Tibial nerve (tissue), 4 donors: ENCODE measurements around the gene KRT77. TPM values are rescaled to one million over a fixed set of nuclear protein-coding genes. Genes with fewer than 3 reads are reported as not detected.

Source experiments
- DNase-seq, 2 donors: peaks; one replicate each; pipeline ENCODE4 v3.0.0-alpha.2; 2019; ENCODE audit warnings: low spot score in 2 of 2
- H3K27ac ChIP-seq, 4 donors: fragments of 200-600 bp; sonication (generic) in 3 of 4; one replicate each; pipeline ENCODE4 v1.5.1; 2017 to 2019; ENCODE audit warnings: mild to moderate bottlenecking in 1 of 4
- H3K27me3 ChIP-seq, 2 donors: fragments of 200-600 bp; sonication (generic) in 1 of 2; one replicate each; pipeline versions ENCODE4 v1.5.1 to v1.6.0; 2017 to 2019
- H3K36me3 ChIP-seq, 3 donors: fragments of 200-600 bp; sonication (generic); one replicate each; pipeline ENCODE4 v1.5.1; 2018 to 2019
- H3K4me1 ChIP-seq, 4 donors: fragments of 200-600 bp; sonication (generic) in 3 of 4; one replicate each; pipeline ENCODE4 v1.5.1; 2017 to 2019
- H3K4me3 ChIP-seq, 4 donors: fragments of 200-600 bp; sonication (generic) in 3 of 4; one replicate each; pipeline ENCODE4 v1.5.1; 2017 to 2019; ENCODE audit warnings: mild to moderate bottlenecking in 1 of 4, moderate library complexity in 1 of 4
- H3K9me3 ChIP-seq, 4 donors: fragments of 200-600 bp; sonication (generic) in 3 of 4; one replicate each; pipeline ENCODE4 v1.5.1; 2017 to 2019
- EP300 ChIP-seq, 2 donors: sonication (generic); formaldehyde crosslinking; IDR thresholded peaks; one replicate each; pipeline ENCODE4 v1.6.1; 2017; ENCODE audit warnings: antibody characterized with exemption in 2 of 2, mild to moderate bottlenecking in 1 of 2
- POLR2A ChIP-seq, 2 donors: fragments of 450-650 bp; IDR thresholded peaks; one replicate each; pipeline ENCODE4 v1.6.1; 2017; ENCODE audit warnings: antibody characterized with exemption in 2 of 2, mild to moderate bottlenecking in 2 of 2, moderate library complexity in 2 of 2
- WGBS, 2 donors: methylation state at CpG; one replicate each; pipeline ENCODE4 v1.1.5; 2018; 5-methylcytosine and 5-hydroxymethylcytosine counted together
- total RNA-seq, 4 donors: library from RNA; depleted of rRNA; stranded (reverse); fragments of >200 nt; gene quantifications; one replicate each; pipeline ENCODE4 v1.1.0, GENCODE V29; 2016
- TF ChIP-seq, protein P1 (sequence below), 5 experiments: fragments of 200-600 bp in 3 of 5; fragments of 450-650 bp in 2 of 5; sonication (generic) in 3 of 5; IDR thresholded peaks; one replicate each; pipeline ENCODE4 v1.5.1; 2016 to 2019; ENCODE audit warnings: antibody characterized with exemption in 5 of 5, mild to moderate bottlenecking in 3 of 5, moderate library complexity in 2 of 5

KRT77 gene
- total RNA-seq, 4 donors from 2014 or later, result not detected

- TF ChIP-seq, protein P1, sequence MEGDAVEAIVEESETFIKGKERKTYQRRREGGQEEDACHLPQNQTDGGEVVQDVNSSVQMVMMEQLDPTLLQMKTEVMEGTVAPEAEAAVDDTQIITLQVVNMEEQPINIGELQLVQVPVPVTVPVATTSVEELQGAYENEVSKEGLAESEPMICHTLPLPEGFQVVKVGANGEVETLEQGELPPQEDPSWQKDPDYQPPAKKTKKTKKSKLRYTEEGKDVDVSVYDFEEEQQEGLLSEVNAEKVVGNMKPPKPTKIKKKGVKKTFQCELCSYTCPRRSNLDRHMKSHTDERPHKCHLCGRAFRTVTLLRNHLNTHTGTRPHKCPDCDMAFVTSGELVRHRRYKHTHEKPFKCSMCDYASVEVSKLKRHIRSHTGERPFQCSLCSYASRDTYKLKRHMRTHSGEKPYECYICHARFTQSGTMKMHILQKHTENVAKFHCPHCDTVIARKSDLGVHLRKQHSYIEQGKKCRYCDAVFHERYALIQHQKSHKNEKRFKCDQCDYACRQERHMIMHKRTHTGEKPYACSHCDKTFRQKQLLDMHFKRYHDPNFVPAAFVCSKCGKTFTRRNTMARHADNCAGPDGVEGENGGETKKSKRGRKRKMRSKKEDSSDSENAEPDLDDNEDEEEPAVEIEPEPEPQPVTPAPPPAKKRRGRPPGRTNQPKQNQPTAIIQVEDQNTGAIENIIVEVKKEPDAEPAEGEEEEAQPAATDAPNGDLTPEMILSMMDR (IDR thresholded peaks at IDR 0.05), result no peak
- no peak for TF ChIP-seq EP300 (IDR thresholded peaks at IDR 0.05)
- TF ChIP-seq POLR2A (IDR thresholded peaks at IDR 0.05), result no peak
- Histone ChIP-seq H3K4me1 (peaks cover 0 to 13% (median 3%) of the 10 kb centered on the region in 4 donors), H3K27ac (no peak overlapping the region), H3K36me3 (no peaks in the 10 kb centered on the region), H3K4me3 (no peak overlapping the region), H3K9me3 (no peaks in the 10 kb centered on the region), H3K27me3 (peaks cover 0 to 55% of the 10 kb centered on the region in 2 donors)
- 83% methylated on average over 3 of the region's 3 CpGs for WGBS, 2 donors
- DNase-seq, result no peak
Observed at GRCh38 chr12:52695039-52695438, 8.3 kb downstream of the KRT77 start.

DNA sequence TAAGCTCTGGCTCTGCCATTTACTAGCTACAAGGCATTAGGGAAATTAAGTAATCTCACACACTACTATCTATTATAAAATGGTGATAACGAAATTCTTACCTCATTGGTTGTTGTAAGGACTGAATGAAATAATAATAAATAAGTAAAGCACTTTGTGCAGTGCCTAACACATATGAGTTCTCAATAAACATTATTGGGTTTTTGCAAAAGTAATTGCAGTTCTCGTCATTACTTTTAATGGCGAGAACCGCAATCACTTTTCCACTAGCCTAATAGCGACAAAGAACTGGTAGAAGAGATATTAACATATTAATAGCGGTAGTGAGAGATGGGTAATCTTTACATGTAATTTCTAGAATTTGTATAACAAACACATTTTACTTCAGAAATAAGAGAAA lies 9.2 kb downstream of the KRT77 start:
- no peaks in the 10 kb centered on the region for H3K36me3 ChIP-seq
- TF ChIP-seq, protein P1 (IDR thresholded peaks at IDR 0.05), result no peak
- TF ChIP-seq POLR2A (IDR thresholded peaks at IDR 0.05) (no peak), EP300 (IDR thresholded peaks at IDR 0.05) (no peak)
- no peak for DNase-seq
- peaks cover 0 to 13% (median 3%) of the 10 kb centered on the region in 4 donors for H3K4me1 ChIP-seq
- no peak overlapping the region for H3K4me3 ChIP-seq
- no peak overlapping the region for H3K27ac ChIP-seq
- peaks cover 0 to 63% of the 10 kb centered on the region in 2 donors for H3K27me3 ChIP-seq
- no peaks in the 10 kb centered on the region for H3K9me3 ChIP-seq
- 89 to 90% methylated on average over 6 of the region's 6 CpGs for WGBS, 2 donors

- DNase-seq, result no peak
- WGBS, 2 donors, result 62% methylated on average over 5 of the region's 5 CpGs
- H3K27me3 ChIP-seq, result peaks cover 0 to 66% of the 10 kb centered on the region in 2 donors
- H3K4me3 ChIP-seq, result no peak overlapping the region
- H3K36me3 ChIP-seq, result no peaks in the 10 kb centered on the region
- H3K27ac ChIP-seq, result no peak overlapping the region
- peaks cover 0 to 13% (median 3%) of the 10 kb centered on the region in 4 donors for H3K4me1 ChIP-seq
- TF ChIP-seq, protein P1 (IDR thresholded peaks at IDR 0.05), result no peak
- TF ChIP-seq EP300 (IDR thresholded peaks at IDR 0.05), result no peak
- no peak for TF ChIP-seq POLR2A (IDR thresholded peaks at IDR 0.05)
- no peaks in the 10 kb centered on the region for H3K9me3 ChIP-seq
Observed at GRCh38 chr12:52693261-52693660, 10.1 kb downstream of the KRT77 start.

DNA sequence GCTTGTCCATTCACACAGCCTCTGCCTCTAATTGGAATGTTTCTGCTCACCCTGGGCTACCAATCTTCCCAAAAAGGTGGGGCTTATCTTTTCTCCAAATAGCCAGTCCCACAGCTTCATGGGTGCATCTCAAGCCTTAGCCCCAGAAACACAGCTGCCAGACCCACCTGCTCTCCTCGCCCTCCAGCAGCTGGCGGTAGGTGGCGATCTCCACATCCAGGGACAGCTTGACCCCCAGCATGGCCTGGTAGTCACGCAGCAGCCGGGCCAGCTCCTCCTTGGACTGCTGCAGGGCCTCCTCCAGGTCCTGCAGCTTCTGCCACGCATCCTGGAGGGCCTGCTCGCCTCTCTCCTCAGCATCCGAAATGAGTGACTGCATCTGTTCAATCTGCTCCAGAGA lies 11.1 kb downstream of the KRT77 start:
- Histone ChIP-seq H3K4me1 (peaks cover 0 to 13% (median 3%) of the 10 kb centered on the region in 4 donors), H3K9me3 (no peaks in the 10 kb centered on the region), H3K27me3 (peaks cover 0 to 67% of the 10 kb centered on the region in 2 donors), H3K4me3 (no peak overlapping the region), H3K36me3 (no peaks in the 10 kb centered on the region), H3K27ac (no peak overlapping the region)
- WGBS, 2 donors, result 77 to 78% methylated on average over 5 of the region's 8 CpGs
- no peak for DNase-seq
- TF ChIP-seq, protein P1 (IDR thresholded peaks at IDR 0.05), result no peak
- TF ChIP-seq POLR2A (IDR thresholded peaks at IDR 0.05) (no peak), EP300 (IDR thresholded peaks at IDR 0.05) (no peak)

GRCh38 chr12:52691841-52692150 lies 11.5 kb downstream of the KRT77 start:
- 50 to 69% methylated on average over 2 of the region's 2 CpGs for WGBS, 2 donors
- Histone ChIP-seq H3K27me3 (peaks cover 0 to 66% of the 10 kb centered on the region in 2 donors), H3K9me3 (no peaks in the 10 kb centered on the region), H3K4me1 (peaks cover 0 to 13% (median 3%) of the 10 kb centered on the region in 4 donors), H3K36me3 (no peaks in the 10 kb centered on the region), H3K4me3 (no peak overlapping the region), H3K27ac (no peak overlapping the region)
- no peak for DNase-seq
- TF ChIP-seq, protein P1 (IDR thresholded peaks at IDR 0.05), result no peak
- TF ChIP-seq EP300 (IDR thresholded peaks at IDR 0.05), result no peak
